AG09319 (cell line): ENCODE data around the gene UFD1.

Source experiments
- DNase-seq: peaks from one replicate; pipeline ENCODE4 v3.0.0-alpha.2; 2010; ENCODE audit warnings: low read depth; ENCODE audit errors: extremely low read depth
- TF ChIP-seq, protein P1 (sequence below): IDR thresholded peaks from 2 replicates; pipeline ENCODE4 v1.5.1; 2011; ENCODE audit warnings: low read depth, mild to moderate bottlenecking, inconsistent platforms, low read length, moderate library complexity

The UFD1 gene

DNA sequence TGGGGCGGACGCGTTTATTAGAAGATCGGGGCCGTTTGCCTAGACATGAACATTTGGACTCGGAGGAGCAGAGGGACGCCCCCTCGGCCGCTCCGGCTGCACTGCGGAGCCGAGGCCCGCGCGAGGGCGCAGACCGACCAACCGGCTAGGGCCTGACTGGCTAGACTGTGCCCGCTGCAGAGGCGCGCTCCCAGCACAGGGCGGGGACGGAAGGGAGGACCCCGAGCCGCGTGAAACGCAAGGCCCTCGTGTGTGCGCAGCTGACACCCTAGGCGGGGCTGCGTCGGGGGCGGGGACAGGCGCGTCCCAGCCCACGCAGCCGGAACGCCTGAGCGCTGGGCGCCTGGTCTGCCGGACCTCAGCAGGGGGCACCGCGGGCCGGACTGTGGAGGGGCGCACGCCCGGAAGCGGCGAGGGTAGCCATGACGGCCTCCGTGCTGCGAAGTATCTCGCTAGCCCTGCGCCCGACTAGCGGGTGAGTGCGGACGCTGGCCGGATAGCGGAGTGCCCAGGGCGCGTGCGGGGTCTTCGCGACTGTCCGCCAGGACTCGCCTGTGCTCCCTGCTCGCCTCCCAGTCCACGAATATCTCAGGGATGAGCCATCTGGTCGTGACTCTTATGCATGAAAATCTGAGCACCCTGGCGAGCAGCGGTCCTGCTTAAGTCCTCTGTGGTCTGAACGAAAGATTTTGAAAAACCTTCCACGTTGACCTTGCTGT is 46.7 kb downstream of the UFD1 start, which contains the start of gene MRPL40:
TSS of gene MRPL40 (plus strand) at position 413 of the 719 bp plus-strand sequence. CDS start at position 423, 10 bp downstream.
- DNase-seq: peak; percentile 86
- TF ChIP-seq, protein P1, sequence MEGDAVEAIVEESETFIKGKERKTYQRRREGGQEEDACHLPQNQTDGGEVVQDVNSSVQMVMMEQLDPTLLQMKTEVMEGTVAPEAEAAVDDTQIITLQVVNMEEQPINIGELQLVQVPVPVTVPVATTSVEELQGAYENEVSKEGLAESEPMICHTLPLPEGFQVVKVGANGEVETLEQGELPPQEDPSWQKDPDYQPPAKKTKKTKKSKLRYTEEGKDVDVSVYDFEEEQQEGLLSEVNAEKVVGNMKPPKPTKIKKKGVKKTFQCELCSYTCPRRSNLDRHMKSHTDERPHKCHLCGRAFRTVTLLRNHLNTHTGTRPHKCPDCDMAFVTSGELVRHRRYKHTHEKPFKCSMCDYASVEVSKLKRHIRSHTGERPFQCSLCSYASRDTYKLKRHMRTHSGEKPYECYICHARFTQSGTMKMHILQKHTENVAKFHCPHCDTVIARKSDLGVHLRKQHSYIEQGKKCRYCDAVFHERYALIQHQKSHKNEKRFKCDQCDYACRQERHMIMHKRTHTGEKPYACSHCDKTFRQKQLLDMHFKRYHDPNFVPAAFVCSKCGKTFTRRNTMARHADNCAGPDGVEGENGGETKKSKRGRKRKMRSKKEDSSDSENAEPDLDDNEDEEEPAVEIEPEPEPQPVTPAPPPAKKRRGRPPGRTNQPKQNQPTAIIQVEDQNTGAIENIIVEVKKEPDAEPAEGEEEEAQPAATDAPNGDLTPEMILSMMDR: no peak

DNA sequence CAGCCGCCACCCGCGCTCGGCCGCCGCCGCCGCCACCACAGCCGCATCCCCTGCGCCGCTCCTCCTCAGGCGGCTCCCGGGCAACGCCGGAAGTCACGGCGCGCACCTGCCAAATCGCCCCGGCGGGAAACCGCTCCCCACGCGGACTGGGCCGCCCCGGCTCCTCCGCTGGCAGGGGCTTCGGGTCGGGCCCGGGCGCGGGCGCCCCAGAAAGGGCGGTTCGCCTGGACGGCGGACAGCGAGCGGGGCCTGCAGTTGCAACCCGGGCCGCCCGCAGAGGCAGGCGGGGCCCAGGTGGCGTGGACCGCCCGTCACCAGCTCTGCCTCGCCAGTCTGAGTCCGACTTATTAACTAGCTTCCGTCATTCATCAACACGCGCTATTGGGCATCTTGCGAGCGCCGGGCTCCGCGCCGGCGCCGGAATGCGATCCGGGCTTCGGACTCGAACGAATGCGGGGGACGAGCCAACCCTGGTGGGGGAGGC is 47.3 kb downstream of the UFD1 start, which contains the start of gene HIRA:
TSS of gene HIRA (minus strand) at position 85 of the 484 bp plus-strand sequence. CDS start 257 bp downstream, outside the sequence.
- DNase-seq: no peak

DNA sequence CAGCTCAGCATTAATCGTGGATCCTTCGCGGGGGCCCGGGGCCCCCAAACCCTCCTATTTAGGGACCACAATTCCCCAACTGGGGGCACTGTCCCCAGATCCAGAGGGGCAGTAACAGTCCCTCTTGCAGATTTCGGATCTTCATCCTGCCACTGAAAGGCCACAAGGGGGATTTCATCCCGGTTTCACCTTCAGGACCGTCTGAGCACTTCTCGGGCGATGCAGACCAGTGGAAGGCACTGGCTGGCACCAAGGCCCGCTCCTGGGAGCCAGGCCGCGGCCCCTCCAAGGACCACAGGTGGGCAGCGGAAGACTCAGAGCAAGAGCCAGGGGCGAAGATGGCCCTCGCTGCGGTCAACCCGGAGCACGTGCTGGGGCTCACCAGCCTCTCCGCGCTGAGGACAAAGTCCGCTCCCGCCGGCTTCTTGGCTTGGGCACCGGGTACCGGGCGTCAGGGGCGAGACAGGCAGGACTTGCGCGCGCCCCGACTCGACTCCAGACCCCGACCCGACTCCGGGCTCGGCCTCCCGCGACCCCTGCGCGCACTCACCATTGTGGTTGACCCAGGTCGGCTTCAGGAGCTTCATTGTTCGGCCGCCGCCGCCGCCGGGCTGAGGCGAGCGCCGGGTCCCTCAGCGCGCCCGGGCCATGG is 48.0 kb downstream of the UFD1 start:
- TF ChIP-seq, protein P1: peak; percentile 4
- no peak for DNase-seq

More for the DNA sequence above, 47.3 kb downstream of the UFD1 start, which contains the start of gene HIRA:
- TF ChIP-seq, protein P1: no peak

DNA sequence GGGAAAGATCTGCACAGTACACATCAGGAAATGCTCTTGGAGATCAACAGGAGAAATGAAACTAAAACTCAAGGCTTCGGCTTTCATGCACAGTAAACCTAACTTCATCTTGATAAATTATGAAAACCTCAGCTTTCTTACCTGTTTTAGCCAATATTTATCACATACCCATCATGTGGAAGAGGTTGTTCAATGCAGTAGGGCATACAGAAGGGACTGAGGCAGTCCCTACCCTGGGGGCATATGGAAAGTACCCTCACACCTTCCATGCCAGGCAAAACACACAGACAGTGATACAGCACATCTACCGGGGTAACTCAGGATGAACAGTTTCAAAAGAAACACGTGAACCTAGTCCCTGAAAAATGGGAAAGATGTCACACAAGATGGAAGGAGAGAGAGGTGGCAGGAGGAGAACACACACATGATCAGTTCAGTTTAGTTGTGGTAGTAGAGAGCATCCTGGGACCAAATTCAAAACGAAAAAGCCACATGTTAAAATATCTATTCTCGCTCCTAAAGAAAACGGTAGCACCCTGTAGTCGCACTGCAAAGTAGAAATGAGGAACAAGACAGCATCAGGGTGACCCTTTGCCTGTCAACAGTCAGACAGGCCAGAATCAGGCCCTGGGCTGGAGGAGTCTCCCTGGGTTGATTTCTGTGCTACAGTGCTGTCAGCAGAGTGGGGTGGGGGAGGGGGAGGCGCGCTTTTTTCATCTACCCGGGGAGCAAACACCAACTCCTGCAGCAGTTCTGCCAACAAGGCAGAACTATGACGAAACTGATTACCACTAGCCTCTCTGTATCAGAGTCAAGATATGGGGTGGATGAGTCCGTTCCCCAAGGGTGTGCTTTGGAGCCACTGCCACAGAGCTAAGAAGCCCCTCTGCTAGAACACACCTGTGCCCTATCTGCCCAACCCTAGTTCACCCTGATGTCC is 48.8 kb downstream of the UFD1 start:
- DNase-seq: no peak
- TF ChIP-seq, protein P1: no peak

DNA sequence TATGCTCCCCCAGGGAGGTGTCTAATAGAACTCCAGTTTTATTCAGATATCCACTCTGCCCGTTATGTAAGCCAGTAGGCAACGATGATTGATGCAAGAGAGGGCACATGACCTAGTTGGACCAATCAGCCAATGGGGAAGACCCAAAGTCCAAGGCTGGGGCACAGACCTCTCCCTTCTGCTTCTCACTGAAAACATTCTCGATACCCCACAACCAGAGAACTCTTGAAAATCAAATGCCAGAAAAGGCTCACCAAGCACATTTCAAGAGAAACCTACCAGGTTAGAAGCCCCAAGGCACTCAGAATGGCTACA is 54.9 kb downstream of the UFD1 start:
- DNase-seq: no peak
- TF ChIP-seq, protein P1: no peak

DNA sequence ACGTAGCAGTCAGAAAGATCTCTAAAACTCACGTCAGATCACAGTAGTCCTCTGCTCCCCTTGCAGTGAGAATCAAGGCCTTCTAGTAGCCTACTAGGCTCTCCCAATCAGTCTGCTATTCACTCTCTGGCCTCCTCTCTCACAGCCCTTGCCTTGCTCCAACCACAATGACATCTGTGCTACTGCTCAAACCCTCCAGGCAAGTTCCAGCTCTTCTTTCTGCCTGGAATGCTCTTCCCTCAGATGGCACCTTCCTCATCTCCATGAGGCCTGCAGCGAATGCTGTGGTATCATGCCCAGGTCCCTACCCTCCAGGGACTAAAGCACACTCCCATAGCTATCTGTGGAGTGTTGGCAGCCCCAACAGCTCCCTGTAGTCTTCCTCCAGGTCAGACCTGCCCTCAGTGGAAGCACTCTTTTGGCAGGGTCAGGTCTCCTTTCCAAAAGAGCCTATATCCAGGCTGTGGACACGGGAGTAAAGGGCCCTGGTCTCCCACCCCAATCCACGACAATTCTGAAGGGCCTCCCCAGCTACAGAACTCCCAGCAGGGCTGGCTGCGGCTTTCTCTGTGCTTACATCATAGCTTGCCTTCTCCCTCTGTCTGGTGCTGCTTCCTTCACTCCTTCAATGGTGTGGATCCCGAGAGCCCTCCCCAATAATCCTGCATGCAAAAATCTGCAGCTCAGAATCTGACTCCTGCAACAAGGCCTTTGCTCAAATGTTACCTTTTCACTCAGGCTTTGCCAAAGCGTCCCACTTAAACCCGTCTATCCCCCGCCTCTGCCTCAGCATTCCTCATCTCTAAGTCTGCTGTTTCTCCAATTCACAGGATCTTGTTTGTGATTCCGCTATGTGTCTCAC is 56.3 kb downstream of the UFD1 start:
- TF ChIP-seq, protein P1: no peak
- DNase-seq: no peak
